Stomach (tissue), 4 donors: ENCODE data around the gene PLXNA2.

Experiments
- CTCF ChIP-seq, 7 experiments: fragments of 450-650 bp in 4 of 7; fragments of 200-600 bp in 3 of 7; sonication (generic) in 3 of 7; IDR thresholded peaks; one replicate each; pipeline ENCODE4 v1.5.1; 2016 to 2019; ENCODE audit warnings: antibody characterized with exemption in 7 of 7, control low read depth in 2 of 7, mild to moderate bottlenecking in 1 of 7
- EP300 ChIP-seq: sonication (generic); formaldehyde crosslinking; IDR thresholded peaks from one replicate; pipeline ENCODE4 v1.6.1; 2017; ENCODE audit warnings: antibody characterized with exemption
- POLR2A ChIP-seq, 4 donors: fragments of 450-650 bp; IDR thresholded peaks; one replicate each; pipeline ENCODE4 v1.6.1; 2016; ENCODE audit warnings: antibody characterized with exemption in 4 of 4, control low read depth in 2 of 4, mild to moderate bottlenecking in 1 of 4, moderate library complexity in 1 of 4
- POLR2AphosphoS5 ChIP-seq, 3 donors: sonication (generic); formaldehyde crosslinking; IDR thresholded peaks; one replicate each; pipeline ENCODE4 v1.6.1; 2016; ENCODE audit warnings: antibody characterized with exemption in 3 of 3

- TF ChIP-seq CTCF (IDR thresholded peaks at IDR 0.05): no peak
- TF ChIP-seq POLR2AphosphoS5 (IDR thresholded peaks at IDR 0.05): peak; percentile 58 to 83 (median 71)
- no peak for TF ChIP-seq EP300
- no peak for TF ChIP-seq POLR2A (IDR thresholded peaks at IDR 0.05)
Observed at GRCh38 chr1:208047476-208047934, 196.7 kb downstream of the PLXNA2 start.
